Caco-2 (cell line): ENCODE results near the gene HOXD11. TPM values are rescaled to one million over a fixed set of nuclear protein-coding genes. Genes with fewer than 3 reads are reported as not detected.

Source experiments
- BruUV-seq: library from RNA; stranded (reverse); fragments of 400-500 nt; replicated peaks from 2 replicates; lab custom pipeline; 2021; lab: Mats Ljungman, UMichigan
- CTCF ChIA-PET: fragments of 300-600 bp; sonication (Branson Sonifier 250); formaldehyde crosslinking; loops from one replicate; lab custom pipeline; 2022; ENCODE audit warnings: antibody characterized with exemption; lab: Charles Lee
- POLR2A ChIA-PET: fragments of 300-600 bp; sonication (Branson Sonifier 250); formaldehyde crosslinking; loops from one replicate; lab custom pipeline; 2022; ENCODE audit warnings: antibody characterized with exemption; lab: Charles Lee
- DNase-seq, 2 experiments: peaks; one replicate each; pipeline versions ENCODE4 v3.0.0 to v3.0.0-alpha.2; 2020 to 2022
- H3K27me3 ChIP-seq: replicated peaks from 2 replicates; pipeline ENCODE4 v1.6.0; 2011; ENCODE audit warnings: low read length; ENCODE audit not compliant: control insufficient read depth, insufficient read depth
- H3K36me3 ChIP-seq: 2 replicates; pipeline ENCODE4 v1.5.1; 2011; ENCODE audit warnings: low read length; ENCODE audit not compliant: control insufficient read depth, insufficient read depth
- H3K4me1 ChIP-seq: fragments of 250-450 bp; sonication (Bioruptor Pico); 2 replicates; pipeline ENCODE4 v1.5.1; 2020; ENCODE audit warnings: mild to moderate bottlenecking
- H3K4me3 ChIP-seq: 2 replicates; pipeline ENCODE4 v1.5.1; 2011; ENCODE audit warnings: low read depth, mild to moderate bottlenecking, control low read depth, low read length
- H3K9me3 ChIP-seq: fragments of 250-450 bp; sonication (Bioruptor Pico); 2 replicates; pipeline ENCODE4 v1.5.1; 2020; ENCODE audit warnings: mild to moderate bottlenecking, moderate library complexity
- H3K27ac Mint-ChIP-seq: one replicate; pipeline ENCODE4 v1.8.0; 2022; ENCODE audit warnings: mixed read lengths; ENCODE audit not compliant: unreplicated experiment
- H3K27me3 Mint-ChIP-seq: one replicate; pipeline ENCODE4 v1.8.0; 2022; ENCODE audit warnings: mixed read lengths; ENCODE audit not compliant: insufficient read depth, unreplicated experiment
- H3K36me3 Mint-ChIP-seq: one replicate; pipeline ENCODE4 v1.8.0; 2022; ENCODE audit warnings: mild to moderate bottlenecking, mixed read lengths; ENCODE audit not compliant: insufficient read depth, unreplicated experiment
- H3K4me1 Mint-ChIP-seq: one replicate; pipeline ENCODE4 v1.8.0; 2022; ENCODE audit warnings: low read depth, mixed read lengths; ENCODE audit not compliant: unreplicated experiment
- H3K4me3 Mint-ChIP-seq: one replicate; pipeline ENCODE4 v1.8.0; 2022; ENCODE audit warnings: mild to moderate bottlenecking, moderate library complexity, mixed read lengths; ENCODE audit not compliant: unreplicated experiment
- H3K9me3 Mint-ChIP-seq: one replicate; pipeline ENCODE4 v1.8.0; 2022; ENCODE audit warnings: mixed read lengths; ENCODE audit not compliant: unreplicated experiment
- CTCF ChIP-seq, 2 experiments: fragments of 200-600 bp in 1 of 2; IDR thresholded peaks; 1 replicate in 1 of 2; 2 replicates in 1 of 2; pipeline versions ENCODE4 v1.5.1 to v1.8.0; 2011 to 2022; ENCODE audit warnings: antibody characterized with exemption in 1 of 2, control low read depth in 1 of 2, inconsistent platforms in 1 of 2, low read depth in 1 of 2, low read length in 1 of 2, mild to moderate bottlenecking in 1 of 2, moderate library complexity in 1 of 2; ENCODE audit not compliant: insufficient read depth in 1 of 2, severe bottlenecking in 1 of 2, unreplicated experiment in 1 of 2
- intact Hi-C: fragments of 100-400 bp; cut with micrococcal nuclease; formaldehyde crosslinking; loops from one replicate; pipeline ENCODE4 v1.10.0; 2022; ENCODE audit not compliant: unreplicated experiment
- total RNA-seq: library from RNA; stranded (reverse); gene quantifications from 2 replicates; pipeline ENCODE4 v1.2.3, GENCODE V29; 2022

Gene HOXD11
- total RNA-seq, 1 experiment from 2014 or later: not detected

GRCh38 chr2:176146101-176146500 lies 39.0 kb downstream of the HOXD11 start:
- H3K9me3 Mint-ChIP-seq: no peaks in the 10 kb centered on the region
- 0 out of 2 replicates have a peak, but pooled peaks cover 1% of the 10 kb centered on the region for H3K27me3 ChIP-seq
- no peak for TF ChIP-seq CTCF (IDR thresholded peaks at IDR 0.05; ENCODE audit: insufficient read depth in 1 of 2, low read depth in 1 of 2, low read length in 1 of 2, severe bottlenecking in 1 of 2, unreplicated experiment in 1 of 2)
- no peaks in the 10 kb centered on the region for H3K4me1 Mint-ChIP-seq
- H3K4me1 ChIP-seq: no peaks in the 10 kb centered on the region
- CTCF ChIA-PET: interaction anchor here (0.6 kb wide), 1 partner anchor 9 kb away, joined by 5 read pairs; no protein-coding TSS in a partner anchor
- no peak overlapping the region for H3K4me3 ChIP-seq
- POLR2A ChIA-PET: no interaction called here
- intact Hi-C loops: no loop called here
- BruUV-seq: no TSS peak
- H3K36me3 Mint-ChIP-seq: no peaks in the 10 kb centered on the region
- H3K4me3 Mint-ChIP-seq: no peak overlapping the region
- H3K27me3 Mint-ChIP-seq: peaks cover 13% of the 10 kb centered on the region
- H3K27ac Mint-ChIP-seq: no peak overlapping the region
- H3K9me3 ChIP-seq: no peaks in the 10 kb centered on the region
- DNase-seq: no peak
- no peaks in the 10 kb centered on the region for H3K36me3 ChIP-seq

- BruUV-seq: no TSS peak
- H3K4me1 Mint-ChIP-seq: no peaks in the 10 kb centered on the region
- H3K4me1 ChIP-seq: no peaks in the 10 kb centered on the region
- H3K27me3 ChIP-seq: 0 out of 2 replicates have a peak, but pooled peaks cover 1% of the 10 kb centered on the region
- ChIA-PET CTCF (no interaction called here), POLR2A (no interaction called here)
- TF ChIP-seq CTCF (IDR thresholded peaks at IDR 0.05; ENCODE audit: insufficient read depth in 1 of 2, low read depth in 1 of 2, low read length in 1 of 2, severe bottlenecking in 1 of 2, unreplicated experiment in 1 of 2): no peak
- no peaks in the 10 kb centered on the region for H3K36me3 ChIP-seq
- intact Hi-C loops: no loop called here
- no peaks in the 10 kb centered on the region for H3K36me3 Mint-ChIP-seq
- no peaks in the 10 kb centered on the region for H3K9me3 ChIP-seq
- H3K4me3 Mint-ChIP-seq: no peak overlapping the region
- H3K27ac Mint-ChIP-seq: no peak overlapping the region
- DNase-seq: no peak
- H3K4me3 ChIP-seq: no peak overlapping the region
- peaks cover 8% of the 10 kb centered on the region for H3K27me3 Mint-ChIP-seq
- H3K9me3 Mint-ChIP-seq: no peaks in the 10 kb centered on the region
These were observed 39.6 kb downstream of the HOXD11 start for GRCh38 chr2:176146645-176147044.

GRCh38 chr2:176147210-176147799 lies 40.2 kb downstream of the HOXD11 start:
- BruUV-seq: no TSS peak
- H3K9me3 Mint-ChIP-seq: no peaks in the 10 kb centered on the region
- H3K4me3 ChIP-seq: no peak overlapping the region
- no peaks in the 10 kb centered on the region for H3K9me3 ChIP-seq
- intact Hi-C loops: no loop called here
- POLR2A ChIA-PET: no interaction called here
- 0 out of 2 replicates have a peak, but pooled peaks cover 1% of the 10 kb centered on the region for H3K27me3 ChIP-seq
- no peaks in the 10 kb centered on the region for H3K36me3 Mint-ChIP-seq
- H3K4me3 Mint-ChIP-seq: no peak overlapping the region
- no peaks in the 10 kb centered on the region for H3K36me3 ChIP-seq
- H3K27ac Mint-ChIP-seq: no peak overlapping the region
- no peaks in the 10 kb centered on the region for H3K4me1 Mint-ChIP-seq
- CTCF ChIA-PET: no interaction called here
- no peaks in the 10 kb centered on the region for H3K4me1 ChIP-seq
- peaks cover 8% of the 10 kb centered on the region for H3K27me3 Mint-ChIP-seq
- no peak for DNase-seq
- TF ChIP-seq CTCF (IDR thresholded peaks at IDR 0.05; ENCODE audit: insufficient read depth in 1 of 2, low read depth in 1 of 2, low read length in 1 of 2, severe bottlenecking in 1 of 2, unreplicated experiment in 1 of 2): no peak
